Measurements from ENCODE around the gene CNTN3.

GRCh38 chr3:74614107-74614967 lies at the start of gene CNTN3:
- TF ChIP-seq ISL1 (CRISPR knock-in tag; IDR thresholded peaks at IDR 0.05): no peak
- no peak for TF ChIP-seq PATZ1 (CRISPR knock-in tag; IDR thresholded peaks at IDR 0.05; ENCODE audit: borderline replicate concordance)
- no peak for TF ChIP-seq CSDC2 (CRISPR knock-in tag; IDR thresholded peaks at IDR 0.05)
- TF ChIP-seq OSR1 (CRISPR knock-in tag; IDR thresholded peaks at IDR 0.05): no peak
- no peak for TF ChIP-seq ESRRG (CRISPR knock-in tag; IDR thresholded peaks at IDR 0.05)
- no peak for TF ChIP-seq TOX (CRISPR knock-in tag; IDR thresholded peaks at IDR 0.05; ENCODE audit: borderline replicate concordance)
- no peak for TF ChIP-seq ZNF70 (CRISPR knock-in tag; IDR thresholded peaks at IDR 0.05)
- TF ChIP-seq PPARA (CRISPR knock-in tag; IDR thresholded peaks at IDR 0.05; ENCODE audit: borderline replicate concordance): no peak
- TF ChIP-seq ZFP3 (CRISPR knock-in tag; IDR thresholded peaks at IDR 0.05): no peak
- TF ChIP-seq RARB (CRISPR knock-in tag; IDR thresholded peaks at IDR 0.05): no peak
- no peak for TF ChIP-seq GLIS3 (CRISPR knock-in tag; IDR thresholded peaks at IDR 0.05)
- no peak for TF ChIP-seq ZNF565 (CRISPR knock-in tag; conservative IDR thresholded peaks at IDR 0.05; ENCODE audit: low read depth)
- no peak for TF ChIP-seq TSHZ2 (CRISPR knock-in tag; IDR thresholded peaks at IDR 0.05)
- TF ChIP-seq ZC3H10 (CRISPR knock-in tag; IDR thresholded peaks at IDR 0.05): no peak

All from SK-N-SH treated with all-trans-retinoic acid at 6 μM for 48 hours (cell line).